GM21529 (cell line): ENCODE measurements around the gene CD300LD.

Experiments
- ATAC-seq: cut with Tn5 transposase; IDR thresholded peaks from one replicate; pipeline ENCODE4 v1.9.1; 2021; ENCODE audit not compliant: unreplicated experiment

Gene CD300LD

DNA sequence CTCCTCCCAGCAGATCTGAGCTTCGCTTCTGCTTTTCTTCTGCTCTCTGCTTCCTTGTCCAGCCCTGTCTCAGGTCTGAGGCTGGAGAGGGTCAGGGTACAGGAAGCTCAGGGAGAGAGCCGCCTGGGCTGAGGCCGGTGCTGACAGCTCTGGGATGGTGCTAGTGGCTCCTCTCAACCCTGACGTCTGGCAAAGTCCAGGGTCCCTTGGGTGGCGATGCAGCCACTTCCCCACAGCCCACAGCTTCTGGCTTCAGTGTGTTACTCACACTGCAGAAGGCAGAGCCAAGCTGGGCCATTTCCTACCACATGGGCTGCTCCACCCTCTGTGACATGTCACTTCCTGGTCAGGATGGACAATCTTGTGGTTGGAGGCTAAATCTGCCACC is 46.2 kb downstream of the CD300LD start, which contains the start of gene CD300C:
Gene CD300C, minus strand, starts transcription at position 273 of the 388 bp plus-strand sequence. CDS start 333 bp downstream, outside the sequence.
- no peak for ATAC-seq

DNA sequence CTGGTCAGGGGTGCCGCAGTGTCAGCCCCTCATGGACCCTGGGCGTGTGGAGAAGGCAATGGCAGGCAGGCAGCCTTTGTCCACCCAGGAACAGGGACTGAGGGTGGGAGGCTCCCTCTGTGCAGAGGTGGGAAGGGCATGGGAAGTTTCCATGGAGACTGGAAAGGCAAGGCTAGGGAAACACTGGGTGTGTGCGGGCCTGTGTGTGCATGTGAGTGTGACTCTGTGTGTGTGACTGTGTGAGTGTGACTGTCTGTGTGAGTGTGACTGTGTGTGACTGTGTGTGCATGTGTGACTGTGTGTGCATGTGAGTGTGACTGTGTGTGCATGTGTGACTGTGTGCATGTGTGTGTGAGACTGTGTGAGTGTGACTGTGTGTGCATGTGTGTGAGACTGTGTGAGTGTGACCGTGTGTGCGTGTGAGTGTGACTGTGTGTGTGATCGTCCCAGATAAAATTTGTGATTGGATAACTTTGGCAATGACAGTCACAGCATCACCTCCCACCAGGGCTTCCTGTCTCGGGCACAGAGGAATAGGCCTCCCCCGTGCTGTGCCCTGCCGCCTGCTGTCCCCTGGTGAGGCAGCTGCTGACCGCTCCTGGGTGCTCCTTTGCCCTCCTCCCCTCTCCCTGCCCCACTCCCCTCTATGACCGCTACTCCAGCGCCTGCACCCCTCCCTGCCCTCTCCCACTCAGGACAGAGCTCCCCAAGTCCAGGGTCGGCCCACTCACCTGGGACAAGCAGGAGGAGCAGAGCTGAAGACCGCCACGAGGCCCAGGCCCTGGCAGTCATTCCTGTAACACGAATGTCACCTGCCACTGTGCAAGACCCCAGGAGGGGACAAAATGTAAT is 46.9 kb downstream of the CD300LD start:
- no peak for ATAC-seq

DNA sequence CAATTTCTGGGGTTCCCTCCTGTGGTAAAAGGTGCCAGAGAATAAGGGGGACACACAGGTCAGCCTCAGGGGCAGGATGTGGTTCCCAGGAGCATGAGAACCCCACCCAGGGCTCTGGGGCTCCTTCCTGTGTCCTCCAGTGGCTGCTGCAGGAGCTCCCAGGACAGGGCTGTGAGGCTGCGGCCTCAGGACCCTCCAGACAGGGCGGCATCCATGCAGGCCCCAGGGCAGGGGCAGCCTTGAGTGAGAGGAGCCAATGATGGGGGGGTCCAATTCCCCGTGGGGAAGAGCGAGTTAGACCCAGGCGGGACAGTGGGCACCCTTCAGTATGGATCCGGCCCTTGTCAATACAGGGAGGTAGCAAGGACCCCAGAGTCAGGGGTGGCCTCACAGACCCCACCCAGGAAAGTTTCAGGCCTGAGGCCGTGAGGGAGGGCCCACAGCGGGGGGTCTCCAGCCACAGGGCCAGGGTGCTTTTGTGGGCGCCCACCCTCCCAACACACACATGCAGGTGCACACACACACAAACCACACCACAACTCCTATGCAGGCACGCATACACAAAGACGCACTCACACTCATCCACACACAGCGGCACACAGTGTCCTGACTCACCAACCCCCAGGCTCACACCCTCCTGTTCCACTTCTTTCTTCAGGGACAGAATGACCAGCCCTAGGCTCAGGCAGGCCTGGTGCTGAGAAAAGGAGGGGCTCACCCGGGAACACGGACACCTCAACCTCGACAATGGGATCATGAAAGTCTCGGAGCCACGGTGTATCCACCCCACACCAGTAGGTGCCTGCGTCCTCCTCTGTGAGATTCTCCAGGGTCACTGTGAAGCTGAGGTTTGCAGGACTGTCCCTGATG is 48.0 kb downstream of the CD300LD start:
- ATAC-seq: no peak

DNA sequence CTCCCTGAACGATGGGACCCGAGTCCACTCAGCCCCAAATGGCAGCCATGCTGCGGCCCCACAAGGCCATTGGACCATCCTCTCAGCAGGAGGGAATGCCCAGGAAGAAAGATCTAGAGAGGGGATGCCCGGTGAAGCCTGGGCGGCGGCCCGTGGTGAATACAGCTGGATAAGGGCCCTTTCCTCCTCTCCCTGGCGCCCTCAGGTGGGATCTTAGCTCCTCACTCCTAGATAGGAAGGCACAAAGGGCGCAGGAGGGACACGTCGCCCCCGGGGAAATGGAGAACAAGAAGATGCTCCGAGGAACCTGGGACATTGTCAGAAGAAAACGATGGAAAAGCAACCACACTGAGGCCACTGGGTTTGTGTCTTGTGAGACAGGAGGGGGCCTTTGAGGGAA is 48.7 kb downstream of the CD300LD start:
- ATAC-seq: no peak

DNA sequence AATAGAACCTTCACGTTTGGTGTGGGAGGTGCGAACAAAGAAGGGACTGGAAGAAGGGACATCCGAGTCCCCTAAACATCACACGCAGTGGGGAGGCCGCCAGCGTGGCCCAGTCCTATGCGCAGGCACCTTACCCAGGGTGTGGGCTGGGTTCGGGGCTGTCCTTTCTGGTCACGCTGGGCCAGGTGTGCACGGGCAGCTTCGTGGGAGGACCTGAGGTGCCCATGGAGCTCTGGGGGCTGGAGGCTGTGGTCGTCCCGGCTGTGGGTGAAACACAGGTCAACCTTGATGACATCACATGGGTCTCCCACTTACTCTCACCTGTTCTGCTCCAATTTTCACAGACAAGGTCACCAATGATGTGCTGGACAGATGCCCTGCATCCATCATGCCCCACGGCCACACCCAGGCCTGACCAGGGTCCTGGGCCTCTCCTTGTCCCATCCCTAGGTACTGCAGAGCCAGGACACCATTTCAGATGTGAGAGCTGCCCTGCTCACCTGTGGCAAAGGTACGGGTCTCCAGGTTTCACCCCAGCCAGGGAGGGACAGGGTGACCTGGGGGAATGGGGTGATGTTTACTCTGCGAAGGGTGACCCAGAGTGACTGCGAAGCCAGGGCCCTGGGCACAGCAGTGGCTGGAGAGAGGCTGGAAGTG is 49.2 kb downstream of the CD300LD start:
- ATAC-seq: no peak

DNA sequence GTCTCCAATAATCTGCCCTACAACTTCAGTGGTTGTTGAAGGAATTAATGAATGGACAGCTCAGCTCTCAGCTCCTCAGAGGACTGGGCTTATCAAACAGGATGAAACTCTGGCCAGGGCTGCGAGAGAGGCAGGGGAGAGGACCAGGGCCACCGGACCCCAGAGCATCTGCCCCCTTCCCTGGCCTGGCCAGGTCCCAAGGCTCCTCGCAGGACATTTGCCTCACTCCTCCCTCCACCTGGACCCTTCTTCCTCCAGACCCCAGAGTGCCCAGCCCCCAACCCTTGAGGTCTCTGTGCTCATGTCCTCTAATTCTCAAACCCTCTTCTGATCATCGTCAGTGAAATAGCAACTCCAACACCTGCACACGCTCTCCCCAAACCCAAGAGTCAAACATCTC is 49.9 kb downstream of the CD300LD start:
- ATAC-seq: no peak

DNA sequence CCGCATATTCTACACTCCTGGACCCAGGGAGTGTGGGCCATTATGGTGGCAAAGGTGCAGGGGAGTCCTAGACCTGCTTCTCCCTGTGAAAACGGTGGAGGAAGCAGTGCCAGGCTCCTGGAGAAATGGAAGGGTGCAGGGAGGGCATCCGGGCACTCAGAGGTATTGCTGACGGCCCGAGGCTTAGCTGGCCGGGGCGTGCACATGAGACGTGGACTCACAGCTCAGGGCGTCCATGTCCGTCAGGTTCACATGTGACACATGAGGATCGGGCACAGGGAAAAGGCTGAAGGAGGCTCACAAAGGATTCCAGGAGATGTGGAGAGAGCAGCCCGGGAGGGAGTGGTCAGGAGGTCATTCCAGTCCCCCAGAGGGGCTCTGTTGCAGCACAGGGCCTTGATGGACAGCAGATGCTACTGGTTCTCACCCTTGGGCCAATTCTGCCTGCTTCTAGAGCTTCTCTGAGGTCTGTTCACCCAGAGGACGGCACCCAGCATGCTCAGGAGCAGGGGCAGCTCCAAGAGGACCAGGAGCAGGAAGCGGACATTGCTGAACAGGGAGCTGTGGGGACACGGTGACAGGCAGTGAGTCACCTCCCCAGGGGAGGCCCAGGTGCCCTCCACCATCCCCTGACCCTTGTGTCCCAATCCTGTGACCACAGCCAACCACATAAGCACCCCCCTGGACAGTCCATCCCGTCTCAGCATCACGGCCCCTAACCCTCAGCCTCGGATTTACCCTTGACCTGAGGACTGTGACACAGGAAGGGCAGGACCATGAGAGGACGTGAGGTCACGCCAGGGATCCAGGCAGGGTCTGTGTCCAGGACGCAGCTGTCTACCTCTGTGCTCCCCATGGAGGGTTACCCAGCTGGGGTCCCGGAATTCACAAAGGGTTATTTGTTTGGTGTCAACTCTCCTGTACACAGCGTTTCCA is 50.6 kb downstream of the CD300LD start:
- ATAC-seq: no peak

DNA sequence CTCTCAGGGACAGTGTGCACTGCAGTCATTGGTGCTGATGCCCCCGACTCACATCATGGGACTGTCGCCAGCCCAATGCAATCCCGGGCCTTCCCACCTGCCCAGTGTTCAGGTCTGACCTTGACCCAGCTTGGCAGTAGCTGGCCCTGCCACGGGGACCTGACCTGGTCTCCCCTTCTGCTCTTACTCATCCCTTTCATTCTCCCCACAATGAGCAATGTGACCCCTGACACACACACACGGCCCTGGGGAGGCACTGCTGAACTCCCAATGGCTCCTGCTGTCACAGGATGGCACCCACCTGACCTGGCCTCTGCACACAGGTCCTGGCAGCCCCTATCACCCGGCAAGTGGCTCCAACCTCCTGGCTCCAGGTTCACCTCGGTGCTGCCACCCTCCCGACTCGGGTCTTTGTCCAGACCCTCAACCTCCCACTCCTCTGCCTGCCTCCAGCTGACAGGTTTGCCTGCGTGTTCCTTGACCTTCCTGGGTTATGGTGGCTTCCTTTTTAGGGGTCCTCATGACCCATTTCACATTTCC is 52.7 kb downstream of the CD300LD start:
- no peak for ATAC-seq

DNA sequence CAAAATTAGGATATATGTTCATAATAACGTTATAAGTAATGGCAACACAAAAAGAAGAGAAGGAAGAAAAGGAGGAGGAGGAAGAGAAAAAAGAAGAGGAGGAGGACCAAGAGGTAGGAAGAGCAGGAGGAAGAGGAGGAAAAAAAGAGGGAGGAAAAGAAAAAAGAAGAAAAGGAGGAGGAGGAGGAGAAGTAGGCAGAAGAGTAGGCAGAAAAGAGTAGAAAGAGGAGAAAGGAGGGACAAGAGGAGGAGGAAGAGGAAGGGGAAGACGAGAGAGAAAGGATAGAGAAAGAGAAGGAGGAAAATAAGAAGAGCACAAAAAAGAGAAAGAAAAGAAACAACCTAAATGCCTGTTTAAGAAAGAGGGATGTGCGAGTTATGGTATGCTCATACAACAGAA is 55.2 kb downstream of the CD300LD start:
- no peak for ATAC-seq

DNA sequence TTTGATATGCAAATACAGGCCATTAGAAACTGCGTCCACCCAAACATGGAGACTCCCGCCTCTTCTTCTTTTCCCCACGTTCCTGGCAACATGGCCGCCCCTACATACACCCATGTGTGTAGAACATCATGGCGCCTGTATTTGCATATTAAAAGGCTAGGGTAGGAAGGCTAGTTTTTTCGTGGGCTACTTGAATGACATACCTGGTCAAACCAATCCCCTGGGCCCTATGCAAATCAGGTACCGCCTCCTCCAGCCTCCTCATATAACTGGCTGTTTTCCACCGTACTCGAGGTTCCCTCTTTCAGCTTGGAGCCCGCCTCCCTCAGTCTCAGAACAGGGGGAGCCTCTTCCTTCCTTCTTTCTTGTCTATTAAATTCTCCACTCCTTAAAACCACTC is 60.0 kb downstream of the CD300LD start:
- ATAC-seq: no peak

DNA sequence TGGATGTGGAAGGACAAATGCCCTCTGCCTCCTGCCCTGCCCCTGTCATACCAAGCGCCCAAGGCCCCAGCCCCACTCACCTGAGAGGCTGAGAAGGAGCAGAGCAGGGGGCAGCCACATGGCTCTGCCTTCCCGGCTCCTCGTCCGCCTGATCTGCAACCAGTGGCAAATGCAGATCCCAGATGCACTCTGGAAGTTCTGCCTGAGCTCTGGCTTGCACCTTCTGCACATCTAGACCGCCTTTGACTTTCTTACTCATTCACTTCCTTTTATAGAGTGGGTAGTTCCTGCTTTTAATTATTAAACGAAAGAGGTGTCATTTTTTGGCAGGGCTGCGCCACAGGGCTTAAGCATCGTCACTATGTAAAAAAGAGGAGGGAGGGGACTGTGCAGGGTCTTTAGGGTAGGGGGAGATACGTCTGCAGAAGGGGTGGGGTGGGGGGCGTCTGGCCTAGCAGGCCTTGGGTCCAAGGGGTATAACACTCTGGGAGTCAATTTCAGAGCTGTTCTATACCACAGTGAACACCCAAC is 60.8 kb downstream of the CD300LD start, which contains the start of gene CD300LB:
Gene CD300LB, minus strand, starts transcription at position 245 of the 531 bp plus-strand sequence. Its CDS starts 125 bp downstream, at position 120.
- ATAC-seq: no peak

DNA sequence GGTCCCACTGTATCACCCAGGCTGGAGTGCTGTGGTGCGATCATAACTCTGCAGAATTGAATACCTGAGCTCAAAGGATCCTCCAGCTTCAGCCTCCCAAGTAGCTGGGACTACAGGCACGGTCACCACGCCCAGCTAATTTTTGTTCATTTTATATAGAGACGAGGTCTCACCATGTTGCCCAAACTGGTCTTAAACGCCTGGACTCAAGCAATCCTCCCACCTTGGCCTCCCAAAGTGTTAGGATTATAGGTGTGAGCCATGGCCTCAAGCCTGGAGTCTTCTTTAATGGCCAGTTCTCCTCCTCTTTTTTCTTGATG is 61.3 kb downstream of the CD300LD start:
- no peak for ATAC-seq
